Measurements from ENCODE around the gene DDX23.

Gene DDX23

GRCh38 chr12:48793696-48794095 is 58.3 kb downstream of the DDX23 start:
- Histone ChIP-seq H3K9ac (ENCODE audit: low read length) (no peak overlapping the region), H3K4me2 (ENCODE audit: low read depth, low read length, poor library complexity, severe bottlenecking) (no peak overlapping the region)
- TF ChIP-seq EZH2phosphoT487 (conservative IDR thresholded peaks at IDR 0.05; ENCODE audit: low read length) (no peak), CTCF (IDR thresholded peaks at IDR 0.05; ENCODE audit: insufficient read depth, low read length, poor library complexity, severe bottlenecking) (no peak)

GRCh38 chr12:48789858-48790326 is 62.1 kb downstream of the DDX23 start:
- no peak overlapping the region for H3K9ac ChIP-seq (ENCODE audit: low read length)
- H3K4me2 ChIP-seq (ENCODE audit: low read depth, low read length, poor library complexity, severe bottlenecking) = no peak overlapping the region
- H2AFZ ChIP-seq (ENCODE audit: low read depth, low read length, severe bottlenecking) = no peak overlapping the region
- no peaks in the 10 kb centered on the region for H4K20me1 ChIP-seq (ENCODE audit: low read depth, low read length)
- H3K9me2 ChIP-seq (replicated peaks; ENCODE audit: insufficient read depth, low read length) = no peaks in the 10 kb centered on the region
- TF ChIP-seq CTCF (IDR thresholded peaks at IDR 0.05; ENCODE audit: insufficient read depth, low read length, poor library complexity, severe bottlenecking) (no peak), EZH2phosphoT487 (conservative IDR thresholded peaks at IDR 0.05; ENCODE audit: low read length) (no peak)
- no peaks in the 10 kb centered on the region for H3K27me3 ChIP-seq (ENCODE audit: low read length)
- no peaks in the 10 kb centered on the region for H3K79me2 ChIP-seq (ENCODE audit: insufficient read depth, low read length)
- H3K36me3 ChIP-seq (ENCODE audit: low read length) = no peaks in the 10 kb centered on the region
- no peak overlapping the region for H3K27ac ChIP-seq (ENCODE audit: low read depth, low read length)
- H3F3A ChIP-seq (ENCODE audit: insufficient read depth) = no peaks in the 10 kb centered on the region
- H3K4me3 ChIP-seq (ENCODE audit: insufficient read depth, low read length, poor library complexity, severe bottlenecking) = no peak overlapping the region
- no peaks in the 10 kb centered on the region for H3K9me3 ChIP-seq (ENCODE audit: insufficient read depth, low read length)

More at GRCh38 chr12:48793696-48794095, 58.3 kb downstream of the DDX23 start:
- H3K27ac ChIP-seq (ENCODE audit: low read depth, low read length) = no peak overlapping the region
- no peaks in the 10 kb centered on the region for H3K27me3 ChIP-seq (ENCODE audit: low read length)
- H3K36me3 ChIP-seq (ENCODE audit: low read length) = no peaks in the 10 kb centered on the region
- no peaks in the 10 kb centered on the region for H3F3A ChIP-seq (ENCODE audit: insufficient read depth)
- H4K20me1 ChIP-seq (ENCODE audit: low read depth, low read length) = no peaks in the 10 kb centered on the region
- no peaks in the 10 kb centered on the region for H3K9me3 ChIP-seq (ENCODE audit: insufficient read depth, low read length)
- H3K9me2 ChIP-seq (replicated peaks; ENCODE audit: insufficient read depth, low read length) = no peaks in the 10 kb centered on the region
- H3K4me3 ChIP-seq (ENCODE audit: insufficient read depth, low read length, poor library complexity, severe bottlenecking) = no peak overlapping the region
- H2AFZ ChIP-seq (ENCODE audit: low read depth, low read length, severe bottlenecking) = no peak overlapping the region
- H3K79me2 ChIP-seq (ENCODE audit: insufficient read depth, low read length) = no peaks in the 10 kb centered on the region

GRCh38 chr12:48788854-48789775 is 62.8 kb downstream of the DDX23 start, which contains the start of gene ADCY6:
ADCY6 (minus strand) TSS chr12:48789089; CDS start chr12:48783434, 5,655 bp downstream.
- no peak within 1 kb of the TSS for H2AFZ ChIP-seq (ENCODE audit: low read depth, low read length, severe bottlenecking)
- no peaks in the 10 kb centered on the region for H3K9me2 ChIP-seq (replicated peaks; ENCODE audit: insufficient read depth, low read length)
- H3K27me3 ChIP-seq (ENCODE audit: low read length) = no peaks in the 10 kb centered on the region
- no peak within 1 kb of the TSS for H3K27ac ChIP-seq (ENCODE audit: low read depth, low read length)
- no peak within 1 kb of the TSS for H3K9ac ChIP-seq (ENCODE audit: low read length)
- H3K4me2 ChIP-seq (ENCODE audit: low read depth, low read length, poor library complexity, severe bottlenecking) = no peak within 1 kb of the TSS
- no peak within 1 kb of the TSS for H3K4me3 ChIP-seq (ENCODE audit: insufficient read depth, low read length, poor library complexity, severe bottlenecking)
- no peaks in the 10 kb centered on the region for H4K20me1 ChIP-seq (ENCODE audit: low read depth, low read length)
- no peaks in the 10 kb centered on the region for H3F3A ChIP-seq (ENCODE audit: insufficient read depth)
- no peaks in the 10 kb centered on the region for H3K79me2 ChIP-seq (ENCODE audit: insufficient read depth, low read length)
- H3K9me3 ChIP-seq (ENCODE audit: insufficient read depth, low read length) = no peaks in the 10 kb centered on the region
- TF ChIP-seq CTCF (IDR thresholded peaks at IDR 0.05; ENCODE audit: insufficient read depth, low read length, poor library complexity, severe bottlenecking) (no peak), EZH2phosphoT487 (conservative IDR thresholded peaks at IDR 0.05; ENCODE audit: low read length) (no peak)
- H3K36me3 ChIP-seq (ENCODE audit: low read length) = no peaks in the 10 kb centered on the region

Data from SU-DHL-6 (cell line).